ENCODE measurements around the gene NIPAL1. TPM values are rescaled to one million over a fixed set of nuclear protein-coding genes. Genes with fewer than 3 reads are reported as not detected.

Gene NIPAL1
- total RNA-seq, 1 donor from 2014 or later, result 12.1 TPM

- Mint-ChIP-seq H3K27ac (peak overlapping the region; percentile 3), H3K4me3 (no peak overlapping the region), H3K4me1 (peaks cover 16% of the 10 kb centered on the region), H3K9me3 (no peaks in the 10 kb centered on the region), H3K36me3 (no peaks in the 10 kb centered on the region), H3K27me3 (ENCODE audit: low read depth) (no peaks in the 10 kb centered on the region)
- no peak for DNase-seq (ENCODE audit: low spot score in 2 of 2, unreplicated experiment in 2 of 2)
- TF ChIP-seq CTCF (IDR thresholded peaks at IDR 0.05; ENCODE audit: unreplicated experiment), result no peak
These were observed 26.9 kb downstream of the NIPAL1 start for GRCh38 chr4:48043504-48043903.

- no peak for DNase-seq (ENCODE audit: low spot score in 2 of 2, unreplicated experiment in 2 of 2)
- Mint-ChIP-seq H3K4me3 (no peak overlapping the region), H3K27ac (no peak overlapping the region), H3K4me1 (peaks cover 16% of the 10 kb centered on the region), H3K27me3 (ENCODE audit: low read depth) (no peaks in the 10 kb centered on the region), H3K36me3 (no peaks in the 10 kb centered on the region), H3K9me3 (no peaks in the 10 kb centered on the region)
- no peak for TF ChIP-seq CTCF (IDR thresholded peaks at IDR 0.05; ENCODE audit: unreplicated experiment)
These were observed 27.7 kb downstream of the NIPAL1 start for GRCh38 chr4:48044298-48044697.

DNA sequence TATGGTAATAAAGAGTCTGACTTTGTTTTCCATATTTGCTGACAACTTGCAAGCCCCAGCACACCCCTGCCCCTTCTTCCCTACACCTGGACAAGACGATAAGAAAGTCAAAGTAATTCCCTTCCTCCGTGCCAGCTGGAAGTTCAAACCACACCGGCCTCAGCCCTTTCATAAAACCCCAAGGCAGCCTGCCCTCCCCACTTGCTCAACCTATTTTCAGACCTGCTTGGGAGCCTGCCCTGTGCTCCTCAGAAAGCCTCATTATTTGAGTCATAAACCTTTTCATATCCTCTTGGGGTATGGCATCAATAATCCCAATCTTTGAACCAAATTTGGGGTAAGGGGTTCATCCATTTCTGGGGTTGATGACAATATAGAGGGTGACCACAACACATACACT lies 29.5 kb downstream of the NIPAL1 start:
- DNase-seq (ENCODE audit: low spot score in 2 of 2, unreplicated experiment in 2 of 2), result no peak
- Mint-ChIP-seq H3K36me3 (no peaks in the 10 kb centered on the region), H3K9me3 (no peaks in the 10 kb centered on the region), H3K4me1 (peaks cover 16% of the 10 kb centered on the region), H3K4me3 (no peak overlapping the region), H3K27me3 (ENCODE audit: low read depth) (no peaks in the 10 kb centered on the region), H3K27ac (no peak overlapping the region)
- TF ChIP-seq CTCF (IDR thresholded peaks at IDR 0.05; ENCODE audit: unreplicated experiment), result no peak

GRCh38 chr4:48047421-48047844 lies 30.9 kb downstream of the NIPAL1 start:
- Mint-ChIP-seq H3K27me3 (ENCODE audit: low read depth) (no peaks in the 10 kb centered on the region), H3K27ac (no peak overlapping the region), H3K36me3 (no peaks in the 10 kb centered on the region), H3K4me1 (peaks cover 10% of the 10 kb centered on the region), H3K9me3 (no peaks in the 10 kb centered on the region), H3K4me3 (no peak overlapping the region)
- no peak for TF ChIP-seq CTCF (IDR thresholded peaks at IDR 0.05; ENCODE audit: unreplicated experiment)
- DNase-seq (ENCODE audit: low spot score in 2 of 2, unreplicated experiment in 2 of 2), result no peak

DNA sequence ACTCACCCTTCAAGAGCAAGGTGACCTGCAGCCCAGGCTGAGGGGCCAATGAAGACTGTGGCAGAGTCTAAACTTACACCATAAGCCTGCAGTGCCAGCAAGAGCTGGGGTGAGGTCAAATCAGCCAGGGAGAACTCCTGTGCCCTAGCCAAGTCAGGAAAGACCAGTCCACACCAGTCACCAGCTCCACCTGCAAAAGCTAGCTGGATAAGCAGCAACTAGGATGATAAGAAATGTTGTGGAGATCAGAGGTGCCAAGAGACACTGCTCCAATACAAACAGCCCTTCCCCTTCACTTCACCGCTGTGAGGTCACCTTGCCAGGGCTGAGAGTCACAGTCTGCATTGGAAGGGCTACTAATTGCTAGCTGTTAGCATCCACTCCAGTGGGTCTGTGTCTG lies 31.3 kb downstream of the NIPAL1 start:
- peaks cover 5% of the 10 kb centered on the region for H3K4me1 Mint-ChIP-seq
- H3K27ac Mint-ChIP-seq, result no peak overlapping the region
- H3K36me3 Mint-ChIP-seq, result no peaks in the 10 kb centered on the region
- TF ChIP-seq CTCF (IDR thresholded peaks at IDR 0.05; ENCODE audit: unreplicated experiment), result no peak
- DNase-seq (ENCODE audit: low spot score in 2 of 2, unreplicated experiment in 2 of 2), result no peak
- H3K9me3 Mint-ChIP-seq, result no peaks in the 10 kb centered on the region
- H3K27me3 Mint-ChIP-seq (ENCODE audit: low read depth), result no peaks in the 10 kb centered on the region
- H3K4me3 Mint-ChIP-seq, result no peak overlapping the region

DNA sequence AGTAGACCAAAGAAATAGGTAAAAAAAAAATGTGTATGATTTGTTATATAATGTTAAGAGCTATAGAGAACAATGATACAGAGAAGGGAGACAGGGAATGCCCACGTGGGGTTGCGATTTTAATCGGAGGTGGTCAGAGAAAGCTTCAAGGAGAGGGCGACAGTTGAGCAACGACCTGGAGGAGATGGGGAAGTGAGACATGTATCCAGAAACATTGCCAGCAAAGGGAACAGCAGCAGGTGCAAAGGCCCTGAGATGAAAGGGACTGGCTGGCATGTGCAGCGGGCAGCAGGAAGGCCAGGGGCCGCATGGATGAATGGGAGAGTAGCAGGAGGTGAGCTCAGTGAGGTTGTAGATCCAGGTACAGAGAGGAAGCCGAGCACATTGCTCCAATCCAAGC lies 32.9 kb downstream of the NIPAL1 start:
- Mint-ChIP-seq H3K9me3 (no peaks in the 10 kb centered on the region), H3K4me1 (no peaks in the 10 kb centered on the region), H3K36me3 (no peaks in the 10 kb centered on the region), H3K4me3 (no peak overlapping the region), H3K27ac (no peak overlapping the region), H3K27me3 (ENCODE audit: low read depth) (no peaks in the 10 kb centered on the region)
- no peak for DNase-seq (ENCODE audit: low spot score in 2 of 2, unreplicated experiment in 2 of 2)
- no peak for TF ChIP-seq CTCF (IDR thresholded peaks at IDR 0.05; ENCODE audit: unreplicated experiment)

Measured in mesothelial cell of epicardium (in vitro differentiated cells).